ENCODE results near the gene FGF16.

DNA sequence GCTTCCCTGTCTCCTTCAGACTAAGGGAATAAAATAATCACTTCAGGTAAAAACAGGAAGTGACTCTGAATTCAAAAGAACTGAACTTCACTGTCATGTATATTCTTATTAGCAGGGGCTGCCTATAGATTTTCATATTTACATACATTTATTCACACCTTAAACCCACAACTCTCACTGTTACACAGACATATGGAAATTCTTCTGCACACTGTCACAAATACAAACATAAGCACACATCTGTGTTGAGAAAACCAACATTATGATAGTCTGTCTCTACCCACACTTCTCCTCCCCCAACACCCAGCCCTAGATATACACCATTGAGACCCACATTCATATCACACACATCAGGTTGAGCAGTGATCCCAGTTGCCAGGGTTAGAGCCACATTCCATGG is 5.7 kb upstream of the FGF16 start:
- TF ChIP-seq, protein P1, sequence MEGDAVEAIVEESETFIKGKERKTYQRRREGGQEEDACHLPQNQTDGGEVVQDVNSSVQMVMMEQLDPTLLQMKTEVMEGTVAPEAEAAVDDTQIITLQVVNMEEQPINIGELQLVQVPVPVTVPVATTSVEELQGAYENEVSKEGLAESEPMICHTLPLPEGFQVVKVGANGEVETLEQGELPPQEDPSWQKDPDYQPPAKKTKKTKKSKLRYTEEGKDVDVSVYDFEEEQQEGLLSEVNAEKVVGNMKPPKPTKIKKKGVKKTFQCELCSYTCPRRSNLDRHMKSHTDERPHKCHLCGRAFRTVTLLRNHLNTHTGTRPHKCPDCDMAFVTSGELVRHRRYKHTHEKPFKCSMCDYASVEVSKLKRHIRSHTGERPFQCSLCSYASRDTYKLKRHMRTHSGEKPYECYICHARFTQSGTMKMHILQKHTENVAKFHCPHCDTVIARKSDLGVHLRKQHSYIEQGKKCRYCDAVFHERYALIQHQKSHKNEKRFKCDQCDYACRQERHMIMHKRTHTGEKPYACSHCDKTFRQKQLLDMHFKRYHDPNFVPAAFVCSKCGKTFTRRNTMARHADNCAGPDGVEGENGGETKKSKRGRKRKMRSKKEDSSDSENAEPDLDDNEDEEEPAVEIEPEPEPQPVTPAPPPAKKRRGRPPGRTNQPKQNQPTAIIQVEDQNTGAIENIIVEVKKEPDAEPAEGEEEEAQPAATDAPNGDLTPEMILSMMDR (IDR thresholded peaks at IDR 0.05), result no peak
- no peak for TF ChIP-seq POLR2AphosphoS5 (IDR thresholded peaks at IDR 0.05)

All from transverse colon (tissue), 4 donors.